Lung (tissue), 12 donors: ENCODE measurements around the gene ARID1B. TPM values are rescaled to one million over a fixed set of nuclear protein-coding genes. Genes with fewer than 3 reads are reported as not detected.

ENCODE experiments used
- ATAC-seq: fragments of 200-7000 bp; cut with Tn5 transposase; one replicate; pipeline ENCODE4 v1.9.1; 2020; ENCODE audit warnings: moderate number of reproducible peaks; ENCODE audit not compliant: insufficient read depth, low FRiP score
- DNase-seq, 3 donors: peaks; one replicate each; pipeline ENCODE4 v3.0.0-alpha.2; 2013 to 2017
- H3K27ac ChIP-seq, 2 donors: one replicate each; pipeline ENCODE4 v1.5.1; 2013; ENCODE audit warnings: mild to moderate bottlenecking in 2 of 2, moderate library complexity in 2 of 2, control low read depth in 1 of 2, inconsistent platforms in 1 of 2, low read depth in 1 of 2, low read length in 1 of 2
- H3K27me3 ChIP-seq, 3 donors: one replicate each; pipeline ENCODE4 v1.5.1; 2013; ENCODE audit warnings: low read length in 2 of 3; ENCODE audit not compliant: control insufficient read depth in 3 of 3, insufficient read depth in 3 of 3
- H3K36me3 ChIP-seq, 4 donors: one replicate each; pipeline ENCODE4 v1.5.1; 2013; ENCODE audit warnings: low read length in 4 of 4, mild to moderate bottlenecking in 1 of 4, moderate library complexity in 1 of 4; ENCODE audit not compliant: control insufficient read depth in 4 of 4, insufficient read depth in 4 of 4
- H3K4me1 ChIP-seq, 5 donors: one replicate each; pipeline ENCODE4 v1.5.1; 2013; ENCODE audit warnings: low read length in 5 of 5, mild to moderate bottlenecking in 2 of 5, moderate library complexity in 1 of 5; ENCODE audit not compliant: control insufficient read depth in 5 of 5, insufficient read depth in 5 of 5
- H3K4me3 ChIP-seq: one replicate; pipeline ENCODE4 v1.5.1; 2013; ENCODE audit warnings: mild to moderate bottlenecking, control low read depth, moderate library complexity
- H3K9ac ChIP-seq, 2 donors: one replicate each; pipeline ENCODE4 v1.5.1; 2013; ENCODE audit warnings: low read length in 2 of 2, control low read depth in 1 of 2; ENCODE audit not compliant: insufficient read depth in 1 of 2
- H3K9me3 ChIP-seq, 4 donors: one replicate each; pipeline ENCODE4 v1.5.1; 2013; ENCODE audit warnings: low read length in 3 of 4, mild to moderate bottlenecking in 1 of 4, moderate library complexity in 1 of 4; ENCODE audit not compliant: control insufficient read depth in 4 of 4, insufficient read depth in 3 of 4
- WGBS, 2 donors: extraction: QIAGEN DNeasy Blood & Tissue Kit; methylation state at CpG; one replicate each; pipeline ENCODE4 v1.1.7; 2013; 5-methylcytosine and 5-hydroxymethylcytosine counted together
- polyA plus RNA-seq, 2 donors: library from polyadenylated mRNA; stranded (reverse); fragments of 200-250 nt; gene quantifications; one replicate each; pipeline ENCODE4 v1.2.1, GENCODE V29; 2013
- total RNA-seq, 2 donors: library from RNA; depleted of rRNA in 1 of 2; stranded (reverse); fragments of >200 nt in 1 of 2; gene quantifications; one replicate each; pipeline ENCODE4 v1.2.1, GENCODE V29; 2014 to 2021
- TF ChIP-seq, protein P1 (sequence below): IDR thresholded peaks from 2 replicates; pipeline ENCODE4 v1.5.1; 2012; ENCODE audit warnings: mild to moderate bottlenecking; ENCODE audit errors: control extremely low read depth, extremely low read depth
- donor health status: control.
- donor health status: control.
- donor health status: Bipolar disorder and iron deficiency.
- donor health status: healthy.
- donor health status: DM: yes; HTN: yes; CAD: no.

ARID1B gene
- total and polyA plus RNA-seq, 4 donors, result 10.5 to 239 (median 50.9) TPM

GRCh38 chr6:156967852-156968251, 190.7 kb downstream of the ARID1B start:
- H3K27me3 ChIP-seq, result no peaks in the 10 kb centered on the region
- peaks cover 8 to 23% (median 9%) of the 10 kb centered on the region in 5 donors for H3K4me1 ChIP-seq
- H3K9me3 ChIP-seq, result no peaks in the 10 kb centered on the region
- H3K9ac ChIP-seq, result no peak overlapping the region
- TF ChIP-seq, protein P1, sequence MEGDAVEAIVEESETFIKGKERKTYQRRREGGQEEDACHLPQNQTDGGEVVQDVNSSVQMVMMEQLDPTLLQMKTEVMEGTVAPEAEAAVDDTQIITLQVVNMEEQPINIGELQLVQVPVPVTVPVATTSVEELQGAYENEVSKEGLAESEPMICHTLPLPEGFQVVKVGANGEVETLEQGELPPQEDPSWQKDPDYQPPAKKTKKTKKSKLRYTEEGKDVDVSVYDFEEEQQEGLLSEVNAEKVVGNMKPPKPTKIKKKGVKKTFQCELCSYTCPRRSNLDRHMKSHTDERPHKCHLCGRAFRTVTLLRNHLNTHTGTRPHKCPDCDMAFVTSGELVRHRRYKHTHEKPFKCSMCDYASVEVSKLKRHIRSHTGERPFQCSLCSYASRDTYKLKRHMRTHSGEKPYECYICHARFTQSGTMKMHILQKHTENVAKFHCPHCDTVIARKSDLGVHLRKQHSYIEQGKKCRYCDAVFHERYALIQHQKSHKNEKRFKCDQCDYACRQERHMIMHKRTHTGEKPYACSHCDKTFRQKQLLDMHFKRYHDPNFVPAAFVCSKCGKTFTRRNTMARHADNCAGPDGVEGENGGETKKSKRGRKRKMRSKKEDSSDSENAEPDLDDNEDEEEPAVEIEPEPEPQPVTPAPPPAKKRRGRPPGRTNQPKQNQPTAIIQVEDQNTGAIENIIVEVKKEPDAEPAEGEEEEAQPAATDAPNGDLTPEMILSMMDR, result no peak
- 94 to 97% methylated on average over 4 of the region's 4 CpGs for WGBS, 2 donors
- H3K4me3 ChIP-seq, result no peak overlapping the region
- DNase-seq, result no peak
- no peak overlapping the region for H3K27ac ChIP-seq
- no peaks in the 10 kb centered on the region for H3K36me3 ChIP-seq
- no peak for ATAC-seq

- WGBS, 2 donors, result 91 to 95% methylated on average over 5 of the region's 5 CpGs
- H3K9me3 ChIP-seq, result no peaks in the 10 kb centered on the region
- no peaks in the 10 kb centered on the region for H3K27me3 ChIP-seq
- no peak overlapping the region for H3K27ac ChIP-seq
- DNase-seq (no peak), ATAC-seq (no peak)
- no peak overlapping the region for H3K9ac ChIP-seq
- H3K4me3 ChIP-seq, result no peak overlapping the region
- peaks cover 7 to 21% (median 8%) of the 10 kb centered on the region in 5 donors for H3K4me1 ChIP-seq
- TF ChIP-seq, protein P1, result no peak
- no peaks in the 10 kb centered on the region for H3K36me3 ChIP-seq
These were observed 192.1 kb downstream of the ARID1B start for GRCh38 chr6:156969233-156969632.

DNA sequence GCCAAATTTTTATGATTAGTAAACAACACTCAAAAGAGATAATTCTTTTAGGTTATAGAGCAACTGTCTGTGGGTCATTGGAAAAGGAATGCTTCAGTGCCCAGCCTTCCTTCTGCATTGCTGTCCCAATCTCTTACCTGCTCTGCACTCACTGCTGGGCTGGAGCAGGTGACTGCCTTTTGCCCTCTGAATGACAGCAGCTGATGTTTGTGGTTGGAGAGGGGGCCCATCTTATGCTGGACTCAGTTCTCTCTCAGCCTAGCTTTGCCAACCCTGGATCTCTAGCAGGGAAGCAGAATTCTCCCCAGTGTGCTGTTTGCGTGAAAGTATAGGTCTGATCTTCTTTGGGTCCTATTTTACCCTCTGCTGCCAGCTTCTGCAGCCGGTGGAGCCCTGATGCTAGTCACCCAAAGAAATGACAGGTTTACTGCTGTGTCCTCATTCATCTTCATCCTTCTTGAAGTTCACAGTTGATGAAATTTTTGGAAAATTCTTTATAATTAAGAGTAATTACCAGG, 193.5 kb downstream of the ARID1B start:
- 85 to 96% methylated on average over 2 of the region's 2 CpGs for WGBS, 2 donors
- TF ChIP-seq, protein P1, result no peak
- H3K4me3 ChIP-seq, result no peak overlapping the region

More for the DNA sequence above, 193.5 kb downstream of the ARID1B start:
- H3K27ac ChIP-seq, result no peak overlapping the region
- H3K9me3 ChIP-seq, result no peaks in the 10 kb centered on the region
- H3K36me3 ChIP-seq, result no peaks in the 10 kb centered on the region
- peaks cover 4 to 12% (median 8%) of the 10 kb centered on the region in 5 donors for H3K4me1 ChIP-seq
- no peak for DNase-seq
- no peaks in the 10 kb centered on the region for H3K27me3 ChIP-seq
- ATAC-seq, result no peak
- H3K9ac ChIP-seq, result no peak overlapping the region
